Upper lobe of right lung (tissue), 1 donor: Measurements from ENCODE around the gene CEP250. TPM values are rescaled to one million over a fixed set of nuclear protein-coding genes. Genes with fewer than 3 reads are reported as not detected.

Experiments used
- ATAC-seq: fragments of 200-7000 bp; cut with Tn5 transposase; one replicate; pipeline ENCODE4 v1.9.1; 2020; ENCODE audit warnings: mild to moderate bottlenecking, moderate library complexity
- DNase-seq: peaks from one replicate; pipeline ENCODE4 v3.0.0-alpha.2; 2020
- H3K27ac ChIP-seq: fragments of 200-600 bp; one replicate; pipeline ENCODE4 v1.8.0; 2022
- H3K27me3 ChIP-seq: fragments of 200-600 bp; one replicate; pipeline ENCODE4 v1.8.0; 2022; ENCODE audit warnings: mild to moderate bottlenecking
- H3K36me3 ChIP-seq: fragments of 200-600 bp; one replicate; pipeline ENCODE4 v1.8.0; 2022
- H3K4me1 ChIP-seq: fragments of 200-600 bp; one replicate; pipeline ENCODE4 v1.8.0; 2022
- H3K4me3 ChIP-seq: fragments of 200-600 bp; one replicate; pipeline ENCODE4 v1.8.0; 2022; ENCODE audit warnings: mild to moderate bottlenecking
- H3K9me3 ChIP-seq: fragments of 200-600 bp; one replicate; pipeline ENCODE4 v1.8.0; 2022
- CTCF ChIP-seq: fragments of 200-600 bp; IDR thresholded peaks from one replicate; pipeline ENCODE4 v1.8.0; 2022; ENCODE audit warnings: antibody characterized with exemption
- intact Hi-C: fragments of 100-400 bp; cut with DNase I; formaldehyde crosslinking; loops from one replicate; pipeline ENCODE4 v1.11.0; 2022
- total RNA-seq: library from RNA; stranded (reverse); fragmentation: NEBNext Ultra II Directional; extraction: Animal tissue kit (Norgen Biotek cat#: 25700); gene quantifications from one replicate; pipeline ENCODE4 v1.2.1, GENCODE V29; 2021
- donor health status: DM: no; HTN: yes; CAD: no; lungs with severe emphysema.

CEP250 gene
- total RNA-seq, 1 donor from 2014 or later = 21.7 TPM

- H3K36me3 ChIP-seq = peaks cover 89% of the 10 kb centered on the region
- H3K4me3 ChIP-seq = no peak overlapping the region
Measured at GRCh38 chr20:35502352-35502751, 47.0 kb downstream of the CEP250 start.

GRCh38 chr20:35503281-35503680, 47.9 kb downstream of the CEP250 start:
- Histone ChIP-seq H3K27me3 (no peaks in the 10 kb centered on the region), H3K27ac (no peak overlapping the region), H3K9me3 (no peaks in the 10 kb centered on the region), H3K36me3 (peaks cover 89% of the 10 kb centered on the region), H3K4me3 (no peak overlapping the region), H3K4me1 (no peaks in the 10 kb centered on the region)
- ATAC-seq (no peak), DNase-seq (no peak)
- TF ChIP-seq CTCF = no peak
- intact Hi-C loops = no loop called here

More at GRCh38 chr20:35502352-35502751, 47.0 kb downstream of the CEP250 start:
- no peaks in the 10 kb centered on the region for H3K9me3 ChIP-seq
- H3K27ac ChIP-seq = no peak overlapping the region
- no peaks in the 10 kb centered on the region for H3K4me1 ChIP-seq
- TF ChIP-seq CTCF = no peak
- intact Hi-C loops = no loop called here
- DNase-seq = no peak
- no peak for ATAC-seq
- no peaks in the 10 kb centered on the region for H3K27me3 ChIP-seq

GRCh38 chr20:35503841-35504561, 48.6 kb downstream of the CEP250 start:
- Histone ChIP-seq H3K4me3 (no peak overlapping the region), H3K36me3 (peaks cover 89% of the 10 kb centered on the region), H3K4me1 (no peaks in the 10 kb centered on the region), H3K9me3 (no peaks in the 10 kb centered on the region), H3K27ac (no peak overlapping the region), H3K27me3 (no peaks in the 10 kb centered on the region)
- intact Hi-C loops = no loop called here
- ATAC-seq = no peak
- no peak for DNase-seq
- no peak for TF ChIP-seq CTCF

GRCh38 chr20:35504751-35505150, 49.4 kb downstream of the CEP250 start:
- Histone ChIP-seq H3K27me3 (no peaks in the 10 kb centered on the region), H3K9me3 (no peaks in the 10 kb centered on the region), H3K36me3 (peaks cover 89% of the 10 kb centered on the region), H3K4me3 (no peak overlapping the region), H3K4me1 (no peaks in the 10 kb centered on the region), H3K27ac (no peak overlapping the region)
- intact Hi-C loops = no loop called here
- TF ChIP-seq CTCF = no peak
- ATAC-seq = no peak
- DNase-seq = no peak

- Histone ChIP-seq H3K36me3 (peaks cover 91% of the 10 kb centered on the region), H3K4me3 (no peak overlapping the region), H3K27ac (no peak overlapping the region), H3K27me3 (no peaks in the 10 kb centered on the region), H3K9me3 (no peaks in the 10 kb centered on the region), H3K4me1 (no peaks in the 10 kb centered on the region)
- DNase-seq (no peak), ATAC-seq (no peak)
- no peak for TF ChIP-seq CTCF
- intact Hi-C loops = no loop called here
Measured at GRCh38 chr20:35506179-35506578, 50.8 kb downstream of the CEP250 start.
